NT2/D1 (cell line): ENCODE measurements around the gene PTGDS.

ENCODE experiments used
- DNase-seq: peaks from one replicate; pipeline ENCODE4 v3.0.0-alpha.2; 2011; ENCODE audit warnings: low read depth, low spot score
- H3K27me3 ChIP-seq: 2 replicates; pipeline ENCODE4 v1.6.0; 2011; ENCODE audit warnings: mild to moderate bottlenecking; ENCODE audit not compliant: insufficient read length, insufficient read depth
- H3K36me3 ChIP-seq: 2 replicates; pipeline ENCODE4 v1.6.1; 2011; ENCODE audit warnings: mild to moderate bottlenecking, low read length, mixed read lengths; ENCODE audit not compliant: insufficient read depth, insufficient read length
- H3K4me1 ChIP-seq: 2 replicates; pipeline ENCODE4 v1.5.1; 2011; ENCODE audit not compliant: insufficient read depth, insufficient read length
- H3K4me3 ChIP-seq: 2 replicates; pipeline ENCODE4 v1.5.1; 2011; ENCODE audit warnings: low read depth; ENCODE audit not compliant: insufficient read length
- H3K9ac ChIP-seq: 2 replicates; pipeline ENCODE4 v1.6.0; 2011; ENCODE audit warnings: low read depth; ENCODE audit not compliant: insufficient read length
- H3K9me3 ChIP-seq: 2 replicates; pipeline ENCODE4 v1.5.1; 2011; ENCODE audit warnings: mild to moderate bottlenecking, low read length; ENCODE audit not compliant: insufficient read depth
- SUZ12 ChIP-seq: IDR thresholded peaks from 2 replicates; pipeline ENCODE4 v1.6.1; 2011; ENCODE audit not compliant: insufficient read length, insufficient read depth; ENCODE audit errors: extremely low read depth
- YY1 ChIP-seq: IDR thresholded peaks from 2 replicates; pipeline ENCODE4 v1.6.1; 2011; ENCODE audit not compliant: insufficient read length, insufficient read depth
- ZNF274 ChIP-seq: IDR thresholded peaks from 2 replicates; pipeline ENCODE4 v1.6.1; 2011; ENCODE audit warnings: mild to moderate bottlenecking, low read depth, low read length

The PTGDS gene

DNA sequence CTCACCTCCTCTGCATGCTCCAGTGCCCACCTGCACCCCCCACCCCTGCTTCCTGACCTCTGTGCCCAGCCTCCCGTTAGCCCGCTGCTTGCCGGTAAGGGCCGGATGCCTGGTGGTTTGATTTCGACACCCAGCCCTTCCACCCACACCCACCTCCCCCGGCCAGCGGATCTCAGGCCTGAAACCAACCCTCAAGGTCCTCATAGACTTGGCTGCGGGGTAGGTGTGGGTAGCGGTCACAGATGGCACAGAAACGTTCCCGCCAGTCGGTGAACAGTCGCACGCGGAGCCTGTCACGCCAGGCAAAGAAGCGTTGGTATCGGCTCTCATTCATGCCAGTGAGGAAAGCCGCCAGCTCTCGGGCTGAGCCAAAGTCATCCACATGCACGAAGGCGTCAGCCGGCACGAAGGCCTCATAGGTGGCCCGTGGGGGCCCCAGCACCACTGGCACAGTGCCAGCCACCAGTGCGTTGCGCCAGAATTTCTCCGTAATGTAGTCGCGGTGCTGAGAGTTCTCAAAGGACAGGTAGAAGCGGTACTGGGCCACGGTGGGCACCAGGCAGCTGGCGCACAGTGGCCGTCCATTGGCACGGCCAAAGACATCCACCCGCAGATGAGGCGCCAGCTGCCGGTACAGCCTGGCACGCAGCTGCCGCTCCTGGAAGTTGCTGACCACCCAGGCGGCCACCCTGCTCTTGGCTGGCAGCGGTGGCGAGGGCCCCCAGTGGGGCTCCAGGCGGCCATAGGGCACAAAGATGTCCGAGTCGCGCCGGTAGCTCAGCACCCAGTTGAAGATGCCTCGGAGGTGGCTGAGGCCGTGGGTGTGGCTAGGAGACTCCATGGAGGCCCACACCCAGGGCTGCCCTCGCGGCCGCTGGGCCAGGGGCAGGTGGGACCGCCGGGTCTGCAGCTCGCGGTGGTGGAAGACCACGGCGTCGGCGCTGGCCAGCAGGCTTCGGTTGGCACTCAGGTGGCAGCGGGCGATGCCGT is 53.5 kb downstream of the PTGDS start:
- TF ChIP-seq SUZ12 (no peak), YY1 (no peak), ZNF274 (no peak)
- H3K4me3 ChIP-seq, result no peak overlapping the region
- H3K27me3 ChIP-seq, result peaks cover 41% of the 10 kb centered on the region
- no peaks in the 10 kb centered on the region for H3K36me3 ChIP-seq
- DNase-seq, result no peak
- H3K4me1 ChIP-seq, result peaks cover 42% of the 10 kb centered on the region
- no peak overlapping the region for H3K9ac ChIP-seq
- no peaks in the 10 kb centered on the region for H3K9me3 ChIP-seq
